Measurements from ENCODE around the gene KNSTRN.

- no peak for TF ChIP-seq POLR2A (IDR thresholded peaks at IDR 0.05)
- no peak for TF ChIP-seq CTCF (IDR thresholded peaks at IDR 0.05)
- no peak for TF ChIP-seq EP300 (IDR thresholded peaks at IDR 0.05)
Measured at GRCh38 chr15:40369971-40370370, 12.6 kb upstream of the KNSTRN start.

Measured in ovary (tissue), 3 donors.